HG02973 (cell line): ENCODE data around the gene DEGS1.

Experiments used
- ATAC-seq: cut with Tn5 transposase; IDR thresholded peaks from one replicate; pipeline ENCODE4 v1.9.1; 2021; ENCODE audit warnings: moderate library complexity; ENCODE audit not compliant: unreplicated experiment

The DEGS1 gene

GRCh38 chr1:224212618-224213061 is 29.6 kb downstream of the DEGS1 start:
- ATAC-seq, result no peak

GRCh38 chr1:224213438-224214119 is 30.5 kb downstream of the DEGS1 start:
- ATAC-seq, result no peak

GRCh38 chr1:224216382-224216781 is 33.3 kb downstream of the DEGS1 start:
- no peak for ATAC-seq

DNA sequence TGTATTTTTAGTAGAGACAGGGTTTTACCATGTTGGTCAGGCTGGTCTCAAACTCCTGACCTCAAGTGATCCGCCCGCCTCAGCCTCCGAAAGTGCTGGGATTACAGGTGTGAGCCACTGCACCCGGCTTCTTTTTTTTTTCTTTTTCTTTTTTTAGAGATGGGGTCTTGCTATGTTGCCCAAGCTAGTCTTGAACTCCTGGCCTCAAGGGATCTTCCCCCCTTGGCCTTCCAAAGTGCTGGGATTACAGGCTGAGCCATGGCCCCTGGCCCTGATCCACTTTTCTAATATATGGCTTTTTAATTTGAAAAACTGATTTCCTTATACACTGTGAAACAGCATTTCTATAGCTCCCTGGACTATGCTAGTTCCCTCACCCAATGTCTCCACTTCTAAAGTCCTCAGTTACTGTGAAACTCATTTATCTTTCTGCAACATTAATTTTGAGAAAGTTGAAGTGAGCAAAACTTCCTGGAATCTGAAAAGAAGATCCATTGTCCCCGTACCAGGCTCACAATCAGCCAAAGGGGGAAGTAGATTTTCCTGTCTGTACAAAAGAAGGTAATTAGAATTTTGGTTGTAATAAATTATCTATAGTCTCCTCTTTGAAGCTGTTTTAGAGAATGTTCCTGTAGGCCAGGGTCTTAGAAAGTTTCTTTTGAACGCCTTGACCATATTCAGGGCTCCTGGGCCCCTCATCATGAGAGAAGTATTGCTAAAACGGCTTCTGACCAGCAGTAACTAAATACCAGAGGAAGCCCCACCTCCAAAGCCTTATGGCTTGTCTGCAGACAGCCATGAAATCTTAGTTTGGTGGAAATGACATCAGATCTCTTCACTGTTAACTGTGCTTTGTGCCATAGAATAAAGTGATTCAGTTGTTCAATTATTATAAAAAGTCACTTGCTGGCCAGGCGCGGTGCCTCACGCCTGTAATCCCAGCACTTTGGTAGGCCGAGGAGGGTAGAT is 34.9 kb downstream of the DEGS1 start:
- ATAC-seq, result no peak

GRCh38 chr1:224219011-224219611 is 36.1 kb downstream of the DEGS1 start:
- ATAC-seq, result no peak

DNA sequence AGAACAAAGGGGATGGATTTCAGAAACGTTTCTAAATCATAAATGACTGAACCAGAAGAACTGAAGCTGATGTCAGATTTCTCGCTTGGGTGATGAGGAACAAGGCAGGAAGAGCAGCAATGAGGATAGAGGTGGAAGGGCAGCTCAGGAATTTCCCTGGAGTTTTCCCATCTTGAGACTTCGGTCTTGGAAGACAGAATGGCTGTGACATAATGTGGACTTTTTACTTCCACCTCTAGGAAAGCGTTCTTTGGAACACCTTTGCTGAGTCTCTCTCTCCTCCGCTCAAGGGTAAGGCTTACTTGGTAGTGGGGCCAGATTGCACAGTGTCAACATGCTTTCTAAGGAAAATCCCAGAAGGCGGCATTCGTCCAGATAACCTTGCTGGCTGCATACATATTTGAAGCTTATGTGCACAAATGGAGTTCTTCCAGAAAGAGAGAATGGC is 36.6 kb downstream of the DEGS1 start:
- no peak for ATAC-seq

DNA sequence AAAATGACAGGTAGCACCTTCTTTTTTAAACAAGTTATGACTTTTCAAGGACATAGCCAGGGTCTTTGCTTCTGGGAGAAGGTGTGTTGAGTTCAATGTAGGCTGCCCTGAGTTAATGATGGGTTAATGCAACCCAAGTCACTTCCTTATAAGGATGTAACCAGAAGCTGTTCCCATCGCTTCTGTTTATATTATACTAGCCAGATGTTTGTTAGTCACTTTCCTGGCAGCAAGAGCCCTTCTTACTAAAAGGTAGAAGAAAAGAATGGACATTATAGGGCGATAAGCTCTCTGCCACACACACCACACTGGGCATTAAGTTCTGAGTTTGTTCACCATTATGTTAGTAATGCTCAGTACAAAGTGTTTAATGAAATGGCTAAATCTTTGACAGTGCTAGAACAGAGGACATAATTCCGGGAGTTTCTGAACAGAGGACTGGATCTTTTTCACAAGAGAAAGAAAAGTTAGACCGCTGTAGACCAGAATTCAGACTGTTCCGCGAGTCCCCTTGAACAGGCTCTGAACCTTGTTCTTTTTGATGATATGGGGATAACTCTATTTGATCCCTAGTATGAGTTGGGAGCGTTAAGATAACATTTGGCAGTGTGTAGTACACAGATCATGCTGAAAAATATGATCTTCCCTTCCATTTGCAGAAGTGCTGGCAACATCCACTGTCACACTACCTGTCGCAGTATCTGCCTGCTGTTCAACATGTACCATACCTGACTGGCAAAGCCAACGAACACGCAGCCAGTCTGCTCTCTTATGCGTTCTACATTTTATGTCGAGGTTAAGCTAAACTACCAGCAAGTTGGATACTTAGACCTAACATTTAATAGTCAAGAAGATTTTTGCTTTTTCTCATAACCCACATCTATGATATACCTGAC is 41.0 kb downstream of the DEGS1 start:
- no peak for ATAC-seq

GRCh38 chr1:224226849-224227502 is 43.9 kb downstream of the DEGS1 start:
- ATAC-seq, result no peak

DNA sequence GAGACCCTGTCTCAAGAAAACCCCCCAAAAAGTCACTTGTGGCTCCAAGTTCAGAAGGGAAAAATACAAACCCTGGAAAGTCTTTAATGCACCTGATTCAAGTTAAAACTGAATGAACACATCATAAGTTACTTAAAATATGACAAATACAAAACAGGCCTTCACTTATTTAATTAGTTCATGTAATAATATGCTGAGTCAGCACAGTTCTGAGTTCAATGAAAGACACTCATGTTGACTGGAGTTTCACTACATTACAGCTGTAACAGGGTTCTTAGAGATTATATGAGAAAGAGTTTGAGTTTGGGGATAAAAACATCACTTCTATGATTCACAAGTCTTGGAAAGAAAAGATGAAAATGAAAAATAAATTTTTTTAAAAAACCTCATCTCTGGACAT is 51.0 kb downstream of the DEGS1 start:
- no peak for ATAC-seq

- ATAC-seq, result no peak
Observed at GRCh38 chr1:224235813-224236493, 52.9 kb downstream of the DEGS1 start.

GRCh38 chr1:224237119-224237881 is 54.3 kb downstream of the DEGS1 start:
- ATAC-seq, result no peak

DNA sequence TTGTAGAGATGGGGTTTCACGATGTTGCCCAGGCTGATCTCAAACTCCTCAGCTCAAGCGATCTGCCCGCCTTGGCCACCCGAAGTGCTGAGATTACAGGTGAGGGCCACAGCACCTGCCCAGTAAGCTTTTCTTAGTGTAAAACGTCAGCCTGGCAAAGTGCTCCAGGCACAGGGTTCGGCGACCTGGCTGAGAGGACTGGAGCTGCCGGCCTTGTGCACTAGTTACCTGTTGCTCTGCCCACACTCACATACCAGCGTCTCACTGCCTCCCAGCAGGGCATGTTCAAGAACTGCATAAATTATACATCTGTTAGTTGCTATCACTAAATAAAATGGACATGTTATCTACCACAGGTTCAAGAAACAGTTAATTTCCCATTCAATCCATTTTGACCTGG is 55.2 kb downstream of the DEGS1 start:
- ATAC-seq, result no peak

DNA sequence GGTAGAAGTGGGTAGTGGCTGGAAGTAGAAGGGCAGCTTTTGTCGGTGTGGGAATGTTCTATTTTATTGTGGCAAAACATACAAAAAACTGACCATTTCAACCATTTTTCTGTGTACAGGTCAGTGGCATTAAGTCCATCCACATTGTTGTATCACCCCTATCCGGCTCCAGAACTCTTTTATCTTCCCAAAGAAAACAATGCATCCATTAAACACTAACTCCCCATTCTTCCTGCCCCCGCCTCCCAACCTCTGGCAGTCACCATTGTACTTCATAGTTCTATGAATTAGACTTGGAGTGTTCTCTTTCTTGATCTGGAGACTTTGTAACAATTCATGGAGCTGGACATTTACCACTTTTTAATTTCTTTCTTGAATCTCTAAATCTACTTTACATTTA is 55.7 kb downstream of the DEGS1 start:
- no peak for ATAC-seq
